LNCaP clone FGC (cell line): ENCODE data around the gene NEK8.

ENCODE experiments used
- DNase-seq: peaks from one replicate; pipeline ENCODE4 v3.0.0-alpha.2; 2011; ENCODE audit warnings: low read depth
- H3K4me3 ChIP-seq: 2 replicates; pipeline ENCODE4 v1.5.1; 2011; ENCODE audit warnings: mild to moderate bottlenecking, low read depth, low read length, control low read depth
- TF ChIP-seq, protein P1 (sequence below): IDR thresholded peaks from 2 replicates; pipeline ENCODE4 v1.5.1; 2012; ENCODE audit warnings: mild to moderate bottlenecking; ENCODE audit not compliant: control insufficient read depth, insufficient read depth; ENCODE audit errors: extremely low read depth

The NEK8 gene

DNA sequence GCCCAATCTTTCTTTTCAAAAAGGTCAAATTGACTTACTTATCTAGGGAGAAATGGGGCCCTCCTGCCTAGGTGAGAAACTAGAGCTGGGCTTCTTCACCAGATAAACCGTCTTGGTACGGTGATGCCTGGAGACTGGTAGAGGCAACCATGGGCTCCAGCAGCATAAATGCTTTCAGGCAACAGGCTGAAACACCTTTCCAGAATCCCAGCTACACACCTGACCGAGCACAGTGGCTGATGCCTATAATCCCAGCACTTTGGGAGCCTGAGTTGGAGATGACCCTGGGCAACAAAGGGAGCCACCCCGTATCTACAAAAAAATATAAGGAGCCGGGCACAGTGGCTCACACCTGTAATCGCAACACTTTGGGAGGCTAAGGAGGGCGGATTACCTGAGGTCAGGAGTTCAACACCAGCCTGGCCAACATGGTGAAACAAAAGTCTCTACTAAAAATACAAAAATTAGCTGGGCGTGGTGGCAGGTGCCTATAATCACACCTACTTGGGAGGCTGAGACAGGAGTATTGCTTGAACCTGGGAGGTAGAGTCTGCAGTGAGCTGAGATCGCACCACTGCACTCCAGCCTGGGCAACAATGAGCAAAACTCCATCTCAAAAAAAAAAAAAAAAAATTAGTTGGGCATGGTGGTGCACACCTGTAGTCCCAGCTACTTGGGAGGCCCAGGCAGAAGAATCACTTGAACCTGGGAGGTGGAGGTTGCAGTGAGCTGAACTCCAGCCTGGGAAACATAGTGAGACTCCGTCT is 23.2 kb downstream of the NEK8 start:
- no peak for DNase-seq
- no peak overlapping the region for H3K4me3 ChIP-seq
- TF ChIP-seq, protein P1, sequence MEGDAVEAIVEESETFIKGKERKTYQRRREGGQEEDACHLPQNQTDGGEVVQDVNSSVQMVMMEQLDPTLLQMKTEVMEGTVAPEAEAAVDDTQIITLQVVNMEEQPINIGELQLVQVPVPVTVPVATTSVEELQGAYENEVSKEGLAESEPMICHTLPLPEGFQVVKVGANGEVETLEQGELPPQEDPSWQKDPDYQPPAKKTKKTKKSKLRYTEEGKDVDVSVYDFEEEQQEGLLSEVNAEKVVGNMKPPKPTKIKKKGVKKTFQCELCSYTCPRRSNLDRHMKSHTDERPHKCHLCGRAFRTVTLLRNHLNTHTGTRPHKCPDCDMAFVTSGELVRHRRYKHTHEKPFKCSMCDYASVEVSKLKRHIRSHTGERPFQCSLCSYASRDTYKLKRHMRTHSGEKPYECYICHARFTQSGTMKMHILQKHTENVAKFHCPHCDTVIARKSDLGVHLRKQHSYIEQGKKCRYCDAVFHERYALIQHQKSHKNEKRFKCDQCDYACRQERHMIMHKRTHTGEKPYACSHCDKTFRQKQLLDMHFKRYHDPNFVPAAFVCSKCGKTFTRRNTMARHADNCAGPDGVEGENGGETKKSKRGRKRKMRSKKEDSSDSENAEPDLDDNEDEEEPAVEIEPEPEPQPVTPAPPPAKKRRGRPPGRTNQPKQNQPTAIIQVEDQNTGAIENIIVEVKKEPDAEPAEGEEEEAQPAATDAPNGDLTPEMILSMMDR: no peak

GRCh38 chr17:28755486-28755885 is 26.9 kb downstream of the NEK8 start:
- no peak overlapping the region for H3K4me3 ChIP-seq
- no peak for DNase-seq
- TF ChIP-seq, protein P1: no peak

DNA sequence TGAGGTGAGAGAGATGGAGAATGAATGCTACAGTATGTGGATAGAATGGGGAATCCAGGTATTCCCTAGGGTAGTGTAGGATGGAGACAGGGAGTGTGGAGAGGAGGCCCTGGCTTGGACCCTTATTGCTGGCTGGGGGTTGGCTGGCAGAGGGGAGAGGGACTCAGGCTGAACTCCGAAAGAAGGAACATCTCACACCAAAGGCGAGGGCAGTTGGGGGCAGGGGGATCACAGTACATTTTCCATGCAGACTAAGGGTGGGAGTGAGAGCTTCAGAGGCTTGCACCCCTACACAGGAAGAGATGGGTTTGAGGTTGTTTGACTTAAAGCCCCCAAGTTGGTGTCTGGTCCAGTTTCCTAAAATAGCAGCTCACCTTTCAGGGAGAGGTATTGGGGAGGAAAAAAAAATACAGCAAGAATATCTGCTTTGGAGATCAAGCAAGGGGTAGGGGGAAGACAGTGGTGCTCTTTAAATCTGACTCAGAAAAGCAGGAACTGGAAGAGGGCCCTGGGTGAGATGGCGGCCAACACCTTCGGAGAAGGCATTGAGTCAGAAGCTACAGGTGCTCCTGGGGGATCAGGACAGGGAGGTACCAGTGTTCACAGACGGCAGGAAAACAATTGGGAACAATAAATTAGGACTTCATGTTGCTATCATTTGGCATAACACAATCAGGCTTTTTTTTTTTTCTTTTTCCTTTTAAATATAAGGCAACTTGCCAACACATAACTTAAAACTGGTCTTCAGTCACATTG is 27.6 kb downstream of the NEK8 start:
- TF ChIP-seq, protein P1: no peak
- no peak overlapping the region for H3K4me3 ChIP-seq
- peak; percentile 52 for DNase-seq

- TF ChIP-seq, protein P1: no peak
- H3K4me3 ChIP-seq: no peak overlapping the region
- DNase-seq: no peak
Observed at GRCh38 chr17:28758411-28759121, 30.0 kb downstream of the NEK8 start.

DNA sequence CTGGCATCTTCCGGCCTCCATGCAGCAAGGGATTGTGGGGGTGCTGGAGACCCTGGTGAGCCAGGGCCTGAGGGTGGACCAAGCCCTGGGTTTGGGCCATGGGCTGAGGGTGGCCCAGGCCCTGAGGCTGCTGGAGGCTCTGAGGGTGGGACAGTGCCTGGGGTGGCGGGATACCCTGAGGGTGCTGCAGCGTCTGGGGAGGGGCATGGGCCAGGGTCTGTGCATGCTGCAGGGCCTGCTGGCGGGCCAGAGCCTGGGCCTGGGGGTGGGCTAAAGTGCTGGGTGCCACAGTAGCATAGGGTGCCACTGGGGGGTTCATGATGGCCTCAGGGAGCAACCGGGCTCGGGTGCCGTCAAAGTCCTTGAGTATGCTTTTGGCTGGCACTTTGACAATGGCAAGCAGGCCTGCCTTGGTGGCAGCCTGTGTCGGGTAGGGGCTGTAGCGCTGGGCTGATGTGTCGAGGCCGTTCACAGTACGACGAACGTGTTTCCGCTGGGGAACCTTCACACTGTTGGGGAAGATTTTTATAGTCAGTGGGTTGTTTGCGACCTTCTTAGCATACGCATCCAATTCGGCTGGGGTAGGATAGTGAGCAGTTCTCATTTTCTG is 30.8 kb downstream of the NEK8 start:
- H3K4me3 ChIP-seq: no peak overlapping the region
- TF ChIP-seq, protein P1: no peak
- no peak for DNase-seq

- TF ChIP-seq, protein P1: no peak
- no peak overlapping the region for H3K4me3 ChIP-seq
- peak; percentile 98 for DNase-seq
Observed at GRCh38 chr17:28760601-28761562, 32.3 kb downstream of the NEK8 start.
